ENCODE results near the gene TGFB2.

The TGFB2 gene

GRCh38 chr1:218380125-218380977, 35.2 kb downstream of the TGFB2 start:
- Histone ChIP-seq H3K36me3 (ENCODE audit: low read depth) (no peaks in the 10 kb centered on the region), H3K9me3 (ENCODE audit: severe bottlenecking) (no peaks in the 10 kb centered on the region), H3K27ac (ENCODE audit: poor library complexity, severe bottlenecking) (peak overlapping the region; percentile 85), H3K27me3 (ENCODE audit: insufficient read depth, poor library complexity, severe bottlenecking) (no peaks in the 10 kb centered on the region), H3K4me3 (ENCODE audit: severe bottlenecking) (no peak overlapping the region), H3K4me1 (ENCODE audit: insufficient read depth, poor library complexity, severe bottlenecking) (peaks cover 39% of the 10 kb centered on the region)
- peak; percentile 78 for DNase-seq (ENCODE audit: low spot score)
- ATAC-seq (ENCODE audit: low read depth), result peak; percentile 88
- TF ChIP-seq CTCF (IDR thresholded peaks at IDR 0.05; ENCODE audit: poor library complexity, severe bottlenecking), result no peak

- H3K4me1 ChIP-seq (ENCODE audit: insufficient read depth, poor library complexity, severe bottlenecking), result peaks cover 31% of the 10 kb centered on the region
These were observed 37.1 kb downstream of the TGFB2 start for GRCh38 chr1:218382261-218382660.

GRCh38 chr1:218383051-218383450, 37.9 kb downstream of the TGFB2 start:
- peak overlapping the region; percentile 85 for H3K27ac ChIP-seq (ENCODE audit: poor library complexity, severe bottlenecking)
- no peaks in the 10 kb centered on the region for H3K9me3 ChIP-seq (ENCODE audit: severe bottlenecking)
- ATAC-seq (ENCODE audit: low read depth) (no peak), DNase-seq (ENCODE audit: low spot score) (no peak)
- peaks cover 25% of the 10 kb centered on the region for H3K4me1 ChIP-seq (ENCODE audit: insufficient read depth, poor library complexity, severe bottlenecking)
- H3K4me3 ChIP-seq (ENCODE audit: severe bottlenecking), result no peak overlapping the region
- no peak for TF ChIP-seq CTCF (IDR thresholded peaks at IDR 0.05; ENCODE audit: poor library complexity, severe bottlenecking)
- no peaks in the 10 kb centered on the region for H3K36me3 ChIP-seq (ENCODE audit: low read depth)
- no peaks in the 10 kb centered on the region for H3K27me3 ChIP-seq (ENCODE audit: insufficient read depth, poor library complexity, severe bottlenecking)

More at GRCh38 chr1:218382261-218382660, 37.1 kb downstream of the TGFB2 start:
- Histone ChIP-seq H3K27ac (ENCODE audit: poor library complexity, severe bottlenecking) (peak overlapping the region; percentile 85), H3K4me3 (ENCODE audit: severe bottlenecking) (no peak overlapping the region), H3K9me3 (ENCODE audit: severe bottlenecking) (no peaks in the 10 kb centered on the region), H3K36me3 (ENCODE audit: low read depth) (no peaks in the 10 kb centered on the region), H3K27me3 (ENCODE audit: insufficient read depth, poor library complexity, severe bottlenecking) (no peaks in the 10 kb centered on the region)
- DNase-seq (ENCODE audit: low spot score) (no peak), ATAC-seq (ENCODE audit: low read depth) (no peak)
- no peak for TF ChIP-seq CTCF (IDR thresholded peaks at IDR 0.05; ENCODE audit: poor library complexity, severe bottlenecking)

- DNase-seq (ENCODE audit: low spot score), result no peak
- Histone ChIP-seq H3K27ac (ENCODE audit: poor library complexity, severe bottlenecking) (peak overlapping the region; percentile 85), H3K27me3 (ENCODE audit: insufficient read depth, poor library complexity, severe bottlenecking) (no peaks in the 10 kb centered on the region), H3K4me3 (ENCODE audit: severe bottlenecking) (no peak overlapping the region), H3K4me1 (ENCODE audit: insufficient read depth, poor library complexity, severe bottlenecking) (peaks cover 25% of the 10 kb centered on the region), H3K9me3 (ENCODE audit: severe bottlenecking) (no peaks in the 10 kb centered on the region), H3K36me3 (ENCODE audit: low read depth) (no peaks in the 10 kb centered on the region)
- TF ChIP-seq CTCF (IDR thresholded peaks at IDR 0.05; ENCODE audit: poor library complexity, severe bottlenecking), result no peak
- ATAC-seq (ENCODE audit: low read depth), result peak; percentile 44; the same call in 2 of the 3 replicates
These were observed 38.5 kb downstream of the TGFB2 start for GRCh38 chr1:218383681-218384080.

GRCh38 chr1:218384581-218384993, 39.5 kb downstream of the TGFB2 start:
- Histone ChIP-seq H3K4me3 (ENCODE audit: severe bottlenecking) (no peak overlapping the region), H3K9me3 (ENCODE audit: severe bottlenecking) (no peaks in the 10 kb centered on the region), H3K27ac (ENCODE audit: poor library complexity, severe bottlenecking) (peak overlapping the region; percentile 85), H3K36me3 (ENCODE audit: low read depth) (no peaks in the 10 kb centered on the region), H3K4me1 (ENCODE audit: insufficient read depth, poor library complexity, severe bottlenecking) (peaks cover 25% of the 10 kb centered on the region), H3K27me3 (ENCODE audit: insufficient read depth, poor library complexity, severe bottlenecking) (no peaks in the 10 kb centered on the region)
- ATAC-seq (ENCODE audit: low read depth) (no peak), DNase-seq (ENCODE audit: low spot score) (no peak)
- no peak for TF ChIP-seq CTCF (IDR thresholded peaks at IDR 0.05; ENCODE audit: poor library complexity, severe bottlenecking)
